HG02870 (cell line): Measurements from ENCODE around the gene RIBC2.
"Not testable (repeated sequence)": the region's sequence is repeated elsewhere in the genome, so short reads cannot be mapped to it uniquely, and the experiment has no call there.

Experiments used
- ATAC-seq: cut with Tn5 transposase; IDR thresholded peaks from one replicate; pipeline ENCODE4 v1.9.1; 2021; ENCODE audit warnings: mild to moderate bottlenecking, moderate library complexity; ENCODE audit not compliant: unreplicated experiment

RIBC2 gene

DNA sequence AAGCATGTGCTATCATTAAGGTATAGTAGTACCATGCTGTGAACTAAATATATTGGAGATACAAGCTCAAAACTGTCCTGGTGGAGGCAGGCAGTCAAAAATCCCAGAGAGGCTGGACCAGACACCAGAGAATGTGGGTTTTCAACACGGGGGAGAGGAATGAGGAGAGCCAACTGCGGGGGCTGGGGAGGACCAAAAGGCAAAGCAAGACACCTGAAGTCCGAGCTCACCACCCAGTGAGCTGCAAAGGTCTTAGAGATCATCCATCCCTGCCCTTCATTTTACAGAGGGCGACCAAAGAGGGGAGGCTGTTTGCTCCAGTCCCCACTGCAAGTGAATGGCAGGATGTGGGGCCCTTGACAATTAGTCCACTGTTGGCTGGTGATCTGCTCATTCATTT, 10.0 kb downstream of the RIBC2 start:
- ATAC-seq: no peak

- ATAC-seq: no peak
Observed at GRCh38 chr22:45424241-45424731, 10.8 kb downstream of the RIBC2 start.

- ATAC-seq: no peak
Observed at GRCh38 chr22:45425101-45425500, 11.6 kb downstream of the RIBC2 start.

GRCh38 chr22:45425531-45426265, 12.2 kb downstream of the RIBC2 start:
- ATAC-seq: no peak

- no peak for ATAC-seq
Observed at GRCh38 chr22:45426387-45426786, 12.9 kb downstream of the RIBC2 start.

GRCh38 chr22:45427114-45427513, 13.6 kb downstream of the RIBC2 start:
- no peak for ATAC-seq

- no peak for ATAC-seq
Observed at GRCh38 chr22:45428391-45429385, 15.2 kb downstream of the RIBC2 start.

DNA sequence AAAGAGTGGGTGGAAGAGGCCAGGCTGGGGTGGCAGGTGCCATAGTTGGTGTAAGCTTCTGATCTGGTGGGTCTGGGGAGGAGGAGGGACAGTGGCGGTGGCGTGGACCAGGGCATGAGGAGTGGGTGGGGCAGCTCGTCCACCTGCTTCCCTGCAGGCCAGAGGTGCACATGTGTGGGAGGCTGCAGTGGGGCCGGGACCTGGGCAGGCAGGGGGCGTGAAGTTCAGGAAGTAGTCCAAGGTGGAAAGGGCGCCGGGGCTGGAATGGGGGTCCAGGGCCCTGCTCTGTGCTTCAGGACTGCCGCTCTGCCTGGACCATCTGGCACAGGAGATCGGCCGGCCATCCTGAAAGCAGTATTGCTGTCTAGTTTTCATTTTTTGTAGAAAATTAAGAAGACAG, 15.9 kb downstream of the RIBC2 start:
- no peak for ATAC-seq

GRCh38 chr22:45429981-45430775, 16.7 kb downstream of the RIBC2 start:
- no peak for ATAC-seq

DNA sequence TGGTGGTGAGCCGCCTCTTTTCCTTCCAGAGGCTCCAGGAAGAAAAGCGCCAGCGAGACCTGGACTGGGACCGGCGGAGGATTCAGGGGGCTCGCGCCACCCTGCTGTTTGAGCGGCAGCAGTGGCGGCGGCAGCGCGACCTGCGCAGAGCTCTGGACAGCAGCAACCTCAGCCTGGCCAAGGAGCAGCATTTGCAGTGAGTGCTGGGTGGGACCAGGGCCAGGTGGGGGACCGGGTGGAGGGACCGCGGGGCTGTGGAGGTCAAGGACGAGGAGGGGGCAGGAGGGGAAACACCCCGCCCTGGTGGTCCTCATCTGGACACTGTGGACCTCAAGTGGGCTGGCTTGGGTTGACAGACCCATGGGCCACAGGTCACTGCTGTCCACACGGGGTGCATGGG, 17.4 kb downstream of the RIBC2 start:
- no peak for ATAC-seq

GRCh38 chr22:45434981-45435380, 21.5 kb downstream of the RIBC2 start:
- ATAC-seq: no peak

- ATAC-seq: no peak
Observed at GRCh38 chr22:45435544-45436139, 22.1 kb downstream of the RIBC2 start.

DNA sequence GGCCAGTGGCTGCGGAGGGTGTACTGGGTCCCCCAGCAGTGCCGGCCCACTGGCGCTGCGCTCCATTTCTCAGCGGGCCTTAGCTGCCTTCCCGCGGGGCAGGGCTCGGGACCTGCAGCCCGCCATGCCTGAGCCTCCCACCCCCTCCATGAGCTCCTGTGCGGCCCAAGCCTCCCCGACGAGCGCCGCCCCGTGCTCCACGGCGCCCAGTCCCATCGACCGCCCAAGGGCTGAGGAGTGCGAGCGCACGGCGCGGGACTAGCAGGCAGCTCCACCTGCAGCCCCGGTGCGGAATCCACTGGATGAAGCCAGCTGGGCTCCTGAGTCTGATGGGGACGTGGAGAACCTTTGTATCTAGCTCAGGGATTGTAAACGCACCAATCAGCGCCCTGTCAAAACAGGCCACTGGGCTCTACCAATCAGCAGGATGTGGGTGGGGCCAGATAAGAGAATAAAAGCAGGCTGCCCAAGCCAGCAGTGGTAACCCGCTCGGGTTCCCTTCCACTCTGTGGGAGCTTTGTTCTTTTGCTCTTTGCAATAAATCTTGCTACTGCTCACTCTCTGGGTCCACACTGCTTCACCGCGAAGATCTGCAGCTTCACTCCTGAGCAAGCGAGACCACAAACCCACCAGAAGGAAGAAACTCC, 23.5 kb downstream of the RIBC2 start:
- not testable (repeated sequence) for ATAC-seq

DNA sequence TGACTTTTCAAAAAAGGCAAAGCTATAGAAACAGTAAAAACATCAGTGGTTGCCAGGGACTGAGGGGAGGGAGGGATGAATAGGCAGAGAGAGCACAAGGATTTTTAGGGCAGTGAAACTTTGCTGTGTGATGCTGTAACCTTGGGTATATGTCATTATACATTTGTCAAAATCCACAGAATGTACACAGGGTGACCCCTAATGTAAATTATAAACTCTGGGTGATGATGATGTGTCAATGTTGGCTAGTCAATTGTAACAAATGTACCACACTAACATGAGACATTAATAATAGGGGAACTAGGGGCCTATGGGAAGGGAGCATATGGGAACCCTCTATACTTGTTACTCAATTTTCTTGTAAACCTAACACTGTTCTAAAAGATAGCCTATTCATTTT, 24.8 kb downstream of the RIBC2 start:
- ATAC-seq: no peak

DNA sequence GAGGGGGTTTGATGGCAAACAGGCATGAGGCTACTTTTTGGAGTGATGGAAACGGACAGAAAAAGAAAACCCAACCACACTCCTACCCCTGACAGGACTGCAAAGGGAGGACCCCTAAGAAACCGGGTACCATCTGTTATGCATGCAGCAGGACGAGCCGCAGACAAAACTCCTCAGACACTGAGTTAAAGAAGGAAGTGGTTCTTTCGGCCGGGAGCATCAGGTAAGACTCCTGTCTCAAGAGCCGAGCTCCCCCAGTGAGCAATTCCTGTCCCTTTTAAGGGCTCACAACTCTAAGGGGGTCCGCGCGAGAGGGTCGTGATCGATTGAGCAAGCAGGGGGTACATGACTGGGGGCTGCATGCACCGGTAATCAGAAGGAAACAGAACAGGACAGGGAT, 27.2 kb downstream of the RIBC2 start:
- ATAC-seq: not testable (repeated sequence)

DNA sequence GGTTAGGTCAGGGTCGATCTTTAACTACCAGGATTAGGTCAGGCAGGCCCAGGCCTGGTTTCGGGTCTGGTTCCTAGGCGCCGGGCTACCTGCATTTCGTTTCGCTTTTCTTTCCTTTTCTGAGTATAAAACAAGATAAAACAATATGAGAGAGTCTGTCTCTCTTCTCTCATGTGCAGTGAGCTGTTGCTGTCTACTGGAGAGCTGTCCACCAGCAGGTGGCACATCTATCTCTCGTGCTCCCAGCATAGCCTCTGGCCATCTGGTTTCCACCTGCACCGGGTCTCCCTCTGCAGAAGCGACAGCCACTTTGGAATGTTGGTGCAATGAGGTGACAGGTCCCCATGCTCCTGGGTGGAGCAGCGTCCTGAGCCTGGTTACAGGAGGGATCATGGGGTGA, 27.6 kb downstream of the RIBC2 start:
- ATAC-seq: no peak

- ATAC-seq: no peak
Observed at GRCh38 chr22:45442116-45442515, 28.6 kb downstream of the RIBC2 start.

DNA sequence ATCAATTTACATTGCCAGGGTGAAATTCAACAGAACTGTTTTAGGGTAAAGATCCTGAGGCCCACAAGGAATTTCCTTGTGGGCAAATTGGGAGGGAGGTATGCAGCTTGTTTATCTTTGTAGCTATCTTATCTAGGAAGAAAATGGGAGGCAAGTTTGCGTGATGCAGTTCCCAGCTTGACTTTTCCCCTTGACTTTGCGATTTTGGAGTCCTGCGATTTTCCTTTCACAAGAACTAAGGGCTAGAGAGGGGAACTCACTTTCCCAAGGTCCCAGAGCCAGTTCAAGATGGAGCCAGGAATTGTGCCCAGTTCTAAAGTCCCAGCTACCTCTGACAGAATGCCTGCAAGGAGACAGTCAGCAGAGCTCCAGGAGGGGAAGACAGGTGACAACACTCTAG, 30.7 kb downstream of the RIBC2 start:
- no peak for ATAC-seq

- no peak for ATAC-seq
Observed at GRCh38 chr22:45445031-45445710, 31.7 kb downstream of the RIBC2 start.

DNA sequence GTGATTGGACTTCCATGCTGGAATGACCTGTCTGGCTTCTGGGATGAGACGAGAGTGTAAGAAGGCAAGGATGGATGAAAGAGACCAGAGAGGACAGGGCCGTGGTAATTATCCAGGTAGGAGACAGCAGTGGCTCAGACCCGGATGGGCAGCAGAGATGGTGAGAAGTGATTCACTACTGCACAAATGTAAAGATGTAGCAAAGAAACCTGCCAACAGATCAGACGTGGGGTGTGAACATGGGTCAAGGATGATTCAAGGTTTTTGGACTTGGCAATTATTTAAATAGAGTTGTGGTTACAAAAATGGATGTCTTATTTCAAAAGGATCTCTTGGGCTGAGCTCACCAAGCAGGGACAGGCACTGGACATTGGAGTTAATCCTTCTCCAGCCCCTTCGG, 32.7 kb downstream of the RIBC2 start:
- ATAC-seq: no peak
